GM23338 (cell line): ENCODE data around the gene AP4B1. TPM values are rescaled to one million over a fixed set of nuclear protein-coding genes. Genes with fewer than 3 reads are reported as not detected.

Experiments used
- ATAC-seq: fragments of 200-7000 bp; cut with Tn5 transposase; 3 replicates; pipeline ENCODE4 v1.9.1; 2020
- DNase-seq: peaks from one replicate; pipeline ENCODE4 v3.0.0-alpha.2; 2015; ENCODE audit warnings: low spot score
- H2AFZ ChIP-seq: fragments of 200-600 bp; sonication (generic); 2 replicates; pipeline ENCODE4 v1.8.0; 2016; ENCODE audit warnings: antibody characterized with exemption, mild to moderate bottlenecking, moderate library complexity
- H3F3A ChIP-seq: fragments of 200-600 bp; sonication (generic); replicated peaks from 2 replicates; pipeline ENCODE4 v1.8.0; 2017; ENCODE audit warnings: antibody characterized with exemption, mixed run types, low read depth
- H3K27ac ChIP-seq: fragments of 200-600 bp; sonication (generic); 2 replicates; pipeline ENCODE4 v1.6.1; 2016; ENCODE audit warnings: low read depth
- H3K27me3 ChIP-seq: fragments of 200-600 bp; sonication (generic); 2 replicates; pipeline ENCODE4 v1.8.0; 2016; ENCODE audit warnings: mild to moderate bottlenecking, mixed run types, moderate library complexity; ENCODE audit not compliant: insufficient read depth
- H3K36me3 ChIP-seq: fragments of 200-600 bp; sonication (generic); 2 replicates; pipeline ENCODE4 v1.8.0; 2016; ENCODE audit warnings: mild to moderate bottlenecking; ENCODE audit not compliant: insufficient read depth
- H3K4me1 ChIP-seq: fragments of 200-600 bp; sonication (generic); 2 replicates; pipeline ENCODE4 v1.8.0; 2016; ENCODE audit warnings: mild to moderate bottlenecking, moderate library complexity; ENCODE audit not compliant: insufficient read depth
- H3K4me2 ChIP-seq: fragments of 200-600 bp; sonication (generic); 2 replicates; pipeline ENCODE4 v1.7.1; 2017; ENCODE audit warnings: mixed run types
- H3K4me3 ChIP-seq: fragments of 200-600 bp; sonication (generic); 2 replicates; pipeline ENCODE4 v1.6.1; 2016; ENCODE audit warnings: mixed run types
- H3K79me2 ChIP-seq: fragments of 200-600 bp; sonication (generic); replicated peaks from 2 replicates; pipeline ENCODE4 v1.8.0; 2017; ENCODE audit warnings: mild to moderate bottlenecking; ENCODE audit not compliant: insufficient read depth
- H3K9me2 ChIP-seq: fragments of 200-600 bp; sonication (generic); 2 replicates; pipeline ENCODE4 v1.8.0; 2017; ENCODE audit not compliant: insufficient read depth
- H4K20me1 ChIP-seq: fragments of 200-600 bp; sonication (generic); replicated peaks from 2 replicates; pipeline ENCODE4 v1.8.0; 2017; ENCODE audit warnings: mild to moderate bottlenecking; ENCODE audit not compliant: insufficient read depth
- H3K27ac Mint-ChIP-seq: 2 replicates; pipeline ENCODE4 v1.8.0; 2020; ENCODE audit warnings: inconsistent platforms, mild to moderate bottlenecking, moderate library complexity, mixed read lengths
- H3K27me3 Mint-ChIP-seq: 3 replicates; pipeline ENCODE4 v1.8.0; 2022; ENCODE audit warnings: low read depth, mild to moderate bottlenecking, moderate library complexity, mixed read lengths, inconsistent platforms; ENCODE audit not compliant: insufficient read depth, poor library complexity
- H3K36me3 Mint-ChIP-seq: 3 replicates; pipeline ENCODE4 v1.8.0; 2021; ENCODE audit warnings: low read depth, mild to moderate bottlenecking, inconsistent platforms, moderate library complexity, mixed read lengths
- H3K4me1 Mint-ChIP-seq: 3 replicates; pipeline ENCODE4 v1.8.0; 2020; ENCODE audit warnings: mild to moderate bottlenecking, inconsistent platforms, mixed read lengths
- H3K4me3 Mint-ChIP-seq: 3 replicates; pipeline ENCODE4 v1.8.0; 2021; ENCODE audit warnings: moderate library complexity, mild to moderate bottlenecking, inconsistent platforms, mixed read lengths
- H3K9me3 Mint-ChIP-seq: 3 replicates; pipeline ENCODE4 v1.8.0; 2020; ENCODE audit warnings: moderate library complexity, mild to moderate bottlenecking, inconsistent platforms, mixed read lengths
- CREB1 ChIP-seq: fragments of 250-450 bp; sonication (Bioruptor Pico); IDR thresholded peaks from 2 replicates; pipeline ENCODE4 v1.5.0; 2020; ENCODE audit warnings: low read depth, mild to moderate bottlenecking, moderate library complexity
- EZH2 ChIP-seq: fragments of 200-600 bp; sonication (generic); IDR thresholded peaks from one replicate; pipeline ENCODE4 v1.8.0; 2017; ENCODE audit warnings: antibody characterized with exemption, mild to moderate bottlenecking, low read depth; ENCODE audit not compliant: unreplicated experiment
- EZH2phosphoT487 ChIP-seq: fragments of 200-600 bp; sonication (generic); IDR thresholded peaks from one replicate; pipeline ENCODE4 v1.8.1; 2018; ENCODE audit warnings: antibody characterized with exemption; ENCODE audit not compliant: unreplicated experiment
- JUNB ChIP-seq: IDR thresholded peaks from one replicate; pipeline ENCODE4 v1.6.1; 2016; ENCODE audit warnings: antibody characterized with exemption; ENCODE audit not compliant: unreplicated experiment
- NANOG ChIP-seq: IDR thresholded peaks from 2 replicates; pipeline ENCODE4 v1.6.1; 2016; ENCODE audit warnings: antibody characterized with exemption, borderline replicate concordance
- STAT1 ChIP-seq: IDR thresholded peaks from one replicate; pipeline ENCODE4 v1.6.1; 2016; ENCODE audit warnings: antibody characterized with exemption; ENCODE audit not compliant: unreplicated experiment
- ZNF114 ChIP-seq: fragments of 250-450 bp; sonication (Bioruptor Pico); IDR thresholded peaks from 2 replicates; pipeline ENCODE4 v1.5.0; 2020; ENCODE audit warnings: mild to moderate bottlenecking, moderate library complexity
- ZNF331 ChIP-seq: fragments of 250-450 bp; sonication (Bioruptor Pico); IDR thresholded peaks from 2 replicates; pipeline ENCODE4 v1.5.0; 2020; ENCODE audit warnings: low read depth, mild to moderate bottlenecking, moderate library complexity
- polyA plus RNA-seq: library from polyadenylated mRNA; unstranded; fragments of >200 nt; fragmentation: Nextera tagmentation; extraction: Ambion mirVana; gene quantifications from 2 replicates; pipeline ENCODE4 v1.2.1, GENCODE V29; 2016
- total RNA-seq: library from RNA; depleted of rRNA; stranded (reverse); fragments of >200 nt; shearing (Covaris generic); gene quantifications from 2 replicates; pipeline ENCODE4 v1.2.3, GENCODE V29; 2014
- TF ChIP-seq, protein P1 (sequence below): IDR thresholded peaks from one replicate; pipeline ENCODE4 v1.6.1; 2018; ENCODE audit warnings: antibody characterized with exemption; ENCODE audit not compliant: unreplicated experiment
- TF ChIP-seq, protein P2 (sequence below): IDR thresholded peaks from 2 replicates; pipeline ENCODE4 v1.6.1; 2016; ENCODE audit warnings: antibody characterized with exemption
- TF ChIP-seq, protein P3 (sequence below), 2 experiments: fragments of 200-600 bp in 1 of 2; sonication (generic) in 1 of 2; conservative IDR thresholded peaks; 2 replicates each; pipeline versions ENCODE4 v1.5.1 to v1.6.1; 2016 to 2017; ENCODE audit warnings: antibody characterized with exemption in 2 of 2, low read depth in 2 of 2, mild to moderate bottlenecking in 2 of 2, moderate library complexity in 1 of 2

The AP4B1 gene
- total and polyA plus RNA-seq, 2 experiments from 2014 or later: 7.5 to 13.4 TPM

DNA sequence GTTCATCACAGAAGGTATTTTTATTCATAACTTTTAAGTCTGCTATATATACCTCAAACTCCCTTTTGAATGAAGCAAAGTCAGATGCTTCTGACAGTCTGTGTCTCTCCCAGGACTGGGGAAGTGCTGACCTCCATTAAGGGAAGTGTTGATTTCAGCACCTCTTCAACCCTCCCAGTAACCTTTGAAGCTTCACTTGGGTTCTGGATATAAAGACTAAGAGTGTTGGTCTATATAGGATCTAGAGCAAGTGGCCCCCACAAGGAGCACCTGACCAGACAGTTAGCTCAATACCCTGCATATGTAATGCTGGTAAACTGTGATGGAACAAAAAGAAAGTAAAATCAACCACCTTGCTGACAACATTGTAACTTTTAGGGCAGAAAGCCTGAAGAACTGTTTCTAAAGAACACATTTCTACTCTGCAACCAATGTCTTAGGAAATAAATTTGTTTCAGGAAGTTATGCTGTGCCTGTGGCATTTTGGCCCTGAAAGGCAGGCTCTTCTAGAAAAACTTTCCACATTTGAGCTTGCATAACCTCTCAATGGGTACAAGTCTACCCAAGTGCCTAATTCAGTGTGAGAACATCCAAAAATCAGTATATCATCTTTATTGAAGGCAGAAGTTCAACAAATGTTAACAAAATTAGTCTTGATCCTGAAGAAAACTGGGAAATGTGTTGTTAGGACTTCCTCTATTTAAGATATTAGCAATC is 32.2 kb downstream of the AP4B1 start (continued):
- TF ChIP-seq, protein P1, sequence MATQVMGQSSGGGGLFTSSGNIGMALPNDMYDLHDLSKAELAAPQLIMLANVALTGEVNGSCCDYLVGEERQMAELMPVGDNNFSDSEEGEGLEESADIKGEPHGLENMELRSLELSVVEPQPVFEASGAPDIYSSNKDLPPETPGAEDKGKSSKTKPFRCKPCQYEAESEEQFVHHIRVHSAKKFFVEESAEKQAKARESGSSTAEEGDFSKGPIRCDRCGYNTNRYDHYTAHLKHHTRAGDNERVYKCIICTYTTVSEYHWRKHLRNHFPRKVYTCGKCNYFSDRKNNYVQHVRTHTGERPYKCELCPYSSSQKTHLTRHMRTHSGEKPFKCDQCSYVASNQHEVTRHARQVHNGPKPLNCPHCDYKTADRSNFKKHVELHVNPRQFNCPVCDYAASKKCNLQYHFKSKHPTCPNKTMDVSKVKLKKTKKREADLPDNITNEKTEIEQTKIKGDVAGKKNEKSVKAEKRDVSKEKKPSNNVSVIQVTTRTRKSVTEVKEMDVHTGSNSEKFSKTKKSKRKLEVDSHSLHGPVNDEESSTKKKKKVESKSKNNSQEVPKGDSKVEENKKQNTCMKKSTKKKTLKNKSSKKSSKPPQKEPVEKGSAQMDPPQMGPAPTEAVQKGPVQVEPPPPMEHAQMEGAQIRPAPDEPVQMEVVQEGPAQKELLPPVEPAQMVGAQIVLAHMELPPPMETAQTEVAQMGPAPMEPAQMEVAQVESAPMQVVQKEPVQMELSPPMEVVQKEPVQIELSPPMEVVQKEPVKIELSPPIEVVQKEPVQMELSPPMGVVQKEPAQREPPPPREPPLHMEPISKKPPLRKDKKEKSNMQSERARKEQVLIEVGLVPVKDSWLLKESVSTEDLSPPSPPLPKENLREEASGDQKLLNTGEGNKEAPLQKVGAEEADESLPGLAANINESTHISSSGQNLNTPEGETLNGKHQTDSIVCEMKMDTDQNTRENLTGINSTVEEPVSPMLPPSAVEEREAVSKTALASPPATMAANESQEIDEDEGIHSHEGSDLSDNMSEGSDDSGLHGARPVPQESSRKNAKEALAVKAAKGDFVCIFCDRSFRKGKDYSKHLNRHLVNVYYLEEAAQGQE: no peak
- no peak for TF ChIP-seq EZH2phosphoT487
- TF ChIP-seq EZH2: no peak
- TF ChIP-seq ZNF114 (CRISPR knock-in tag): no peak
- TF ChIP-seq NANOG: no peak
- TF ChIP-seq, protein P2, sequence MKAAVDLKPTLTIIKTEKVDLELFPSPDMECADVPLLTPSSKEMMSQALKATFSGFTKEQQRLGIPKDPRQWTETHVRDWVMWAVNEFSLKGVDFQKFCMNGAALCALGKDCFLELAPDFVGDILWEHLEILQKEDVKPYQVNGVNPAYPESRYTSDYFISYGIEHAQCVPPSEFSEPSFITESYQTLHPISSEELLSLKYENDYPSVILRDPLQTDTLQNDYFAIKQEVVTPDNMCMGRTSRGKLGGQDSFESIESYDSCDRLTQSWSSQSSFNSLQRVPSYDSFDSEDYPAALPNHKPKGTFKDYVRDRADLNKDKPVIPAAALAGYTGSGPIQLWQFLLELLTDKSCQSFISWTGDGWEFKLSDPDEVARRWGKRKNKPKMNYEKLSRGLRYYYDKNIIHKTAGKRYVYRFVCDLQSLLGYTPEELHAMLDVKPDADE: no peak
- no peak for TF ChIP-seq CREB1 (CRISPR knock-in tag)
- no peak for TF ChIP-seq JUNB
- no peak for TF ChIP-seq ZNF331

DNA sequence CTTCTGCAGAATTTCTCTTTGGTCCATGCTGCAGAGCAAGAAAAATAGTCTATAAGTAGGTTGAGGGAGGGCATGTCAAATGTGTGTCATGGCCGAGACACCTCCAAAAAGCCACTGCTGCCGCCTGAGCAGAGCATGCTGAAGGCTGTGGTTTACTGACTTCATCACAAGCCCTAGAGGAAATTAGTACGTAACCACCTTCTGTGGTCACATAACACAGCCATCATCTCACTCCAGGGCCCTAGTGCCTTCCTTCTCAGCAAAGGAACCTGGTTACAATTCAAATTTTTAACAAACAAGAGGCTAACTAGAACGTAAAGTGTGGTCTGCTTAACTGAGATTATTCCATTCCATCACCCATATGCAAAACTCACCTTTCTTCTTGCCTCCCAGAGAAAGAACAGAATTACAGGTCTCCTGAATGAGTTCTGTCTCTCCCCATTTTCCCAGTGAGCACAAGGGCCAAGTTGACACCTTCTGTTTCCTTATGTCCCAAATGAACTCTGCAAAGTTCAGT is 32.9 kb downstream of the AP4B1 start, which contains the start of gene PTPN22:
TSS of gene PTPN22 (minus strand) at position 116 of the 517 bp plus-strand sequence.
- Histone ChIP-seq H3K27ac (no peak within 1 kb of the TSS), H2AFZ (peak within 1 kb of the TSS; percentile 48), H3K9me2 (no peaks in the 10 kb centered on the region; the same call in 1 of the 2 replicates), H3K4me2 (no peak within 1 kb of the TSS), H3K4me1 (no peaks in the 10 kb centered on the region), H3F3A (no peaks in the 10 kb centered on the region), H3K27me3 (no peaks in the 10 kb centered on the region), H4K20me1 (no peaks in the 10 kb centered on the region), H3K79me2 (no peaks in the 10 kb centered on the region), H3K4me3 (no peak within 1 kb of the TSS), H3K36me3 (no peaks in the 10 kb centered on the region)
- DNase-seq (no peak), ATAC-seq (peak; percentile 47)
- Mint-ChIP-seq H3K27ac (no peak within 1 kb of the TSS), H3K36me3 (no peaks in the 10 kb centered on the region), H3K27me3 (no peaks in the 10 kb centered on the region), H3K4me1 (peaks cover 5% of the 10 kb centered on the region; the same call in 2 of the 3 replicates), H3K9me3 (no peaks in the 10 kb centered on the region), H3K4me3 (no peak within 1 kb of the TSS)
- TF ChIP-seq, protein P1: no peak
- TF ChIP-seq JUNB (no peak), STAT1 (no peak), ZNF114 (CRISPR knock-in tag) (no peak), CREB1 (CRISPR knock-in tag) (no peak)
- TF ChIP-seq, protein P3, sequence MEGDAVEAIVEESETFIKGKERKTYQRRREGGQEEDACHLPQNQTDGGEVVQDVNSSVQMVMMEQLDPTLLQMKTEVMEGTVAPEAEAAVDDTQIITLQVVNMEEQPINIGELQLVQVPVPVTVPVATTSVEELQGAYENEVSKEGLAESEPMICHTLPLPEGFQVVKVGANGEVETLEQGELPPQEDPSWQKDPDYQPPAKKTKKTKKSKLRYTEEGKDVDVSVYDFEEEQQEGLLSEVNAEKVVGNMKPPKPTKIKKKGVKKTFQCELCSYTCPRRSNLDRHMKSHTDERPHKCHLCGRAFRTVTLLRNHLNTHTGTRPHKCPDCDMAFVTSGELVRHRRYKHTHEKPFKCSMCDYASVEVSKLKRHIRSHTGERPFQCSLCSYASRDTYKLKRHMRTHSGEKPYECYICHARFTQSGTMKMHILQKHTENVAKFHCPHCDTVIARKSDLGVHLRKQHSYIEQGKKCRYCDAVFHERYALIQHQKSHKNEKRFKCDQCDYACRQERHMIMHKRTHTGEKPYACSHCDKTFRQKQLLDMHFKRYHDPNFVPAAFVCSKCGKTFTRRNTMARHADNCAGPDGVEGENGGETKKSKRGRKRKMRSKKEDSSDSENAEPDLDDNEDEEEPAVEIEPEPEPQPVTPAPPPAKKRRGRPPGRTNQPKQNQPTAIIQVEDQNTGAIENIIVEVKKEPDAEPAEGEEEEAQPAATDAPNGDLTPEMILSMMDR (conservative IDR thresholded peaks at IDR 0.05; ENCODE audit: low read depth in 2 of 2): no peak
